Gastroesophageal sphincter (tissue), 4 donors: ENCODE measurements around the gene CAMLG. TPM values are rescaled to one million over a fixed set of nuclear protein-coding genes. Genes with fewer than 3 reads are reported as not detected.
A peak's percentile ranks its signal among the peaks of the same experiment; 100 is the strongest.
"Not testable (repeated sequence)": the region's sequence is repeated elsewhere in the genome, so short reads cannot be mapped to it uniquely, and the experiment has no call there.

Experiments used
- ATAC-seq: fragments of 150-250 bp; one replicate; pipeline ENCODE4 v1.9.1; 2016; ENCODE audit warnings: mild to moderate bottlenecking, moderate library complexity
- H3K27ac ChIP-seq, 4 donors: fragments of 200-600 bp; sonication (generic) in 3 of 4; 1 replicate in 3 of 4; 2 replicates in 1 of 4; pipeline ENCODE4 v1.5.1; 2016 to 2019
- H3K27me3 ChIP-seq: fragments of 200-600 bp; sonication (generic); one replicate; pipeline ENCODE4 v1.5.1; 2019
- H3K36me3 ChIP-seq, 2 donors: fragments of 200-600 bp; sonication (generic); one replicate each; pipeline ENCODE4 v1.5.1; 2019; ENCODE audit warnings: control low read depth in 1 of 2
- H3K4me1 ChIP-seq, 3 donors: fragments of 200-600 bp; sonication (generic); 1 replicate in 2 of 3; 2 replicates in 1 of 3; pipeline ENCODE4 v1.5.1; 2016 to 2019; ENCODE audit warnings: control low read depth in 2 of 3
- H3K4me3 ChIP-seq, 2 donors: fragments of 200-600 bp; sonication (generic); one replicate each; pipeline ENCODE4 v1.5.1; 2019; ENCODE audit warnings: mild to moderate bottlenecking in 1 of 2, moderate library complexity in 1 of 2
- H3K9me3 ChIP-seq, 3 donors: fragments of 200-600 bp; sonication (generic); one replicate each; pipeline ENCODE4 v1.5.1; 2017 to 2019; ENCODE audit warnings: control low read depth in 2 of 3
- EP300 ChIP-seq: sonication (generic); formaldehyde crosslinking; IDR thresholded peaks from one replicate; pipeline ENCODE4 v1.6.1; 2017; ENCODE audit warnings: antibody characterized with exemption, mild to moderate bottlenecking
- POLR2A ChIP-seq, 2 donors: fragments of 450-650 bp; IDR thresholded peaks; one replicate each; pipeline ENCODE4 v1.6.1; 2017; ENCODE audit warnings: antibody characterized with exemption in 2 of 2, mild to moderate bottlenecking in 2 of 2, moderate library complexity in 1 of 2
- POLR2AphosphoS5 ChIP-seq: sonication (generic); formaldehyde crosslinking; IDR thresholded peaks from one replicate; pipeline ENCODE4 v1.6.1; 2017; ENCODE audit warnings: antibody characterized with exemption
- WGBS, 2 donors: methylation state at CpG; one replicate each; pipeline ENCODE4 v1.1.5; 2018; ENCODE audit warnings: low coverage in 1 of 2; 5-methylcytosine and 5-hydroxymethylcytosine counted together
- total RNA-seq, 4 donors: library from RNA; depleted of rRNA; stranded (reverse); fragments of >200 nt; gene quantifications; one replicate each; pipeline ENCODE4 v1.1.0, GENCODE V29; 2016
- TF ChIP-seq, protein P1 (sequence below), 4 experiments: fragments of 200-600 bp in 2 of 4; fragments of 450-650 bp in 2 of 4; sonication (generic) in 1 of 4; IDR thresholded peaks; one replicate each; pipeline ENCODE4 v1.5.1; 2017 to 2019; ENCODE audit warnings: antibody characterized with exemption in 4 of 4, mild to moderate bottlenecking in 2 of 4, moderate library complexity in 2 of 4

CAMLG gene
- 10 to 100 TPM; 35.7 to 47.3 (median 43.5) TPM for total RNA-seq

GRCh38 chr5:134738133-134738962 lies at the start of gene CAMLG:
CAMLG (plus strand) TSS chr5:134738548; CDS start chr5:134738621, 73 bp downstream.
- TF ChIP-seq EP300 (no peak), POLR2AphosphoS5 (peak; percentile 98), POLR2A (IDR thresholded peaks at IDR 0.05) (peak; percentile 94)
- TF ChIP-seq, protein P1, sequence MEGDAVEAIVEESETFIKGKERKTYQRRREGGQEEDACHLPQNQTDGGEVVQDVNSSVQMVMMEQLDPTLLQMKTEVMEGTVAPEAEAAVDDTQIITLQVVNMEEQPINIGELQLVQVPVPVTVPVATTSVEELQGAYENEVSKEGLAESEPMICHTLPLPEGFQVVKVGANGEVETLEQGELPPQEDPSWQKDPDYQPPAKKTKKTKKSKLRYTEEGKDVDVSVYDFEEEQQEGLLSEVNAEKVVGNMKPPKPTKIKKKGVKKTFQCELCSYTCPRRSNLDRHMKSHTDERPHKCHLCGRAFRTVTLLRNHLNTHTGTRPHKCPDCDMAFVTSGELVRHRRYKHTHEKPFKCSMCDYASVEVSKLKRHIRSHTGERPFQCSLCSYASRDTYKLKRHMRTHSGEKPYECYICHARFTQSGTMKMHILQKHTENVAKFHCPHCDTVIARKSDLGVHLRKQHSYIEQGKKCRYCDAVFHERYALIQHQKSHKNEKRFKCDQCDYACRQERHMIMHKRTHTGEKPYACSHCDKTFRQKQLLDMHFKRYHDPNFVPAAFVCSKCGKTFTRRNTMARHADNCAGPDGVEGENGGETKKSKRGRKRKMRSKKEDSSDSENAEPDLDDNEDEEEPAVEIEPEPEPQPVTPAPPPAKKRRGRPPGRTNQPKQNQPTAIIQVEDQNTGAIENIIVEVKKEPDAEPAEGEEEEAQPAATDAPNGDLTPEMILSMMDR (IDR thresholded peaks at IDR 0.05): peak in 3 of 4 experiments; percentile 49 to 50 (median 49)
- H3K36me3 ChIP-seq: peaks cover 0 to 25% of the 10 kb centered on the region in 2 donors
- WGBS, 2 donors: 0 to 1% methylated on average over 3 to 21 of the region's 66 CpGs
- H3K27ac ChIP-seq: peak within 1 kb of the TSS; percentile 73 to 98 (median 97)
- no peaks in the 10 kb centered on the region for H3K9me3 ChIP-seq
- H3K4me1 ChIP-seq: peaks cover 0 to 49% (median 18%) of the 10 kb centered on the region in 3 donors
- H3K4me3 ChIP-seq: peak within 1 kb of the TSS; percentile 66 to 91
- peak; percentile 99 for ATAC-seq
- no peaks in the 10 kb centered on the region for H3K27me3 ChIP-seq

GRCh38 chr5:134690144-134690543 lies 48.2 kb upstream of the CAMLG start:
- H3K4me3 ChIP-seq, ATAC-seq, H3K4me1 ChIP-seq, H3K9me3 ChIP-seq, H3K27ac ChIP-seq, H3K27me3 ChIP-seq: not testable (repeated sequence)
- peaks cover 0 to 99% of the 10 kb centered on the region in 2 donors for H3K36me3 ChIP-seq
- WGBS, 2 donors: 95 to 96% methylated on average over 4 to 8 of the region's 8 CpGs

- Histone ChIP-seq H3K36me3 (peaks cover 0 to 98% of the 10 kb centered on the region in 2 donors), H3K9me3 (no peaks in the 10 kb centered on the region), H3K4me3 (no peak overlapping the region), H3K27ac (no peak overlapping the region), H3K4me1 (no peaks in the 10 kb centered on the region), H3K27me3 (no peaks in the 10 kb centered on the region)
- no peak for ATAC-seq
- TF ChIP-seq EP300: no peak
- no peak for TF ChIP-seq POLR2A (IDR thresholded peaks at IDR 0.05)
- TF ChIP-seq POLR2AphosphoS5: no peak
- TF ChIP-seq, protein P1 (IDR thresholded peaks at IDR 0.05): no peak
Measured at GRCh38 chr5:134692722-134693121, 45.6 kb upstream of the CAMLG start.

GRCh38 chr5:134708301-134708700 lies 30.0 kb upstream of the CAMLG start:
- Histone ChIP-seq H3K36me3 (peaks cover 0 to 100% of the 10 kb centered on the region in 2 donors), H3K27me3 (no peaks in the 10 kb centered on the region), H3K4me1 (no peaks in the 10 kb centered on the region), H3K27ac (no peak overlapping the region), H3K4me3 (no peak overlapping the region), H3K9me3 (no peaks in the 10 kb centered on the region)
- TF ChIP-seq POLR2A (IDR thresholded peaks at IDR 0.05) (no peak), EP300 (no peak), POLR2AphosphoS5 (no peak)
- TF ChIP-seq, protein P1 (IDR thresholded peaks at IDR 0.05): no peak
- ATAC-seq: no peak
- 87 to 94% methylated on average over 1 of the region's 1 CpG for WGBS, 2 donors

- ATAC-seq: no peak
- Histone ChIP-seq H3K4me3 (no peak overlapping the region), H3K27me3 (no peaks in the 10 kb centered on the region), H3K9me3 (no peaks in the 10 kb centered on the region), H3K4me1 (no peaks in the 10 kb centered on the region), H3K36me3 (peaks cover 0 to 99% of the 10 kb centered on the region in 2 donors), H3K27ac (no peak overlapping the region)
- 70 to 100% methylated on average over 1 to 5 of the region's 5 CpGs for WGBS, 2 donors
- TF ChIP-seq POLR2A (IDR thresholded peaks at IDR 0.05) (no peak), POLR2AphosphoS5 (no peak)
Measured at GRCh38 chr5:134714120-134714519, 24.2 kb upstream of the CAMLG start.

DNA sequence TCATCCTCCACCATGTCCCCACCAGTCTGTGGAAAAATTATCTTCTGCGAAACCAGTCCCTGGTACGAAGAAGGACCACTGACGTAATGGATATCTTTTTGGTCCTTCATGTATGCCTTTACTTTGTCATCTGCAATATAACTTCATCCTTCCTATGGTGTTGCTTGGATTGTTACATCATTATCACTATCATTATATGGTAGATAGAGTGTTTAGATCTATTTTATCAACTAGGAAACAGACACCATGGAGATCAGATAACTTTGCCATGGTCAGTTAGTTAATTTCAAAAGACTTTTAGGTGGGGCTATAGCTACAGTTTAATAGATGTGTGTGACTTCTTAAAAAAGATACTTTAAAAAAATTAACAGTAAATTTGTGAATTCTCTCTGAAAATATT lies 23.8 kb upstream of the CAMLG start:
- Histone ChIP-seq H3K27ac (no peak overlapping the region), H3K36me3 (peaks cover 0 to 99% of the 10 kb centered on the region in 2 donors), H3K27me3 (no peaks in the 10 kb centered on the region), H3K4me3 (no peak overlapping the region), H3K4me1 (no peaks in the 10 kb centered on the region), H3K9me3 (no peaks in the 10 kb centered on the region)
- 84 to 97% methylated on average over 3 of the region's 3 CpGs for WGBS, 2 donors
- ATAC-seq: no peak
- no peak for TF ChIP-seq EP300
- TF ChIP-seq, protein P1 (IDR thresholded peaks at IDR 0.05): no peak
- no peak for TF ChIP-seq POLR2AphosphoS5
- TF ChIP-seq POLR2A (IDR thresholded peaks at IDR 0.05): no peak

DNA sequence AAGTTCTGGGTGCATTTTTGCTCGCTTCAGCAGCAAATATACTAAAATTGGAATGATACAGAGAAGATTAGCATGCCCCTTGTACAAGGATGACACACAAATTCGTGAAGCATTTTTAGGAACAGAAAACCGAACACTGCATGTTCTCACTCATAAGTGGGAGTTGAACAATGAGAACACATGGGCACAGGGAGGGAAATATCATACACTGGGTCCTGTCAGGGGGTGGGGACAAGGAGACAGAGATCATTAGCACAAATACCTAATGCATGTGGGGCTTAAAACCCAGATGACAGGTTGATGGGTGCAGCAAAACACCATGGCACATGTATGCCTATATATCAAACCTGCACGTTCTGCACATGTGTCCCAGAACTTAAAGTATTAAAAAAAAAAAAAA lies 22.9 kb upstream of the CAMLG start:
- WGBS, 2 donors: 77 to 92% methylated on average over 2 to 4 of the region's 4 CpGs
- H3K27me3 ChIP-seq: not testable (repeated sequence)

More for the DNA sequence above, 22.9 kb upstream of the CAMLG start:
- not testable (repeated sequence) for ATAC-seq, H3K27ac ChIP-seq, H3K4me1 ChIP-seq, H3K4me3 ChIP-seq, H3K9me3 ChIP-seq
- H3K36me3 ChIP-seq: peaks cover 0 to 99% of the 10 kb centered on the region in 2 donors
